H9 (cell line): Measurements from ENCODE around the gene LRCH1. TPM values are rescaled to one million over a fixed set of nuclear protein-coding genes. Genes with fewer than 3 reads are reported as not detected.

Source experiments
- DNase-seq: peaks from one replicate; pipeline ENCODE4 v3.0.0-alpha.2; 2017
- H2AFZ ChIP-seq: one replicate; pipeline ENCODE4 v1.6.1; 2013; ENCODE audit warnings: mild to moderate bottlenecking, low read length, control low read depth, moderate library complexity
- H2AK5ac ChIP-seq: 2 replicates; pipeline ENCODE4 v1.6.1; 2013; ENCODE audit warnings: low read length, control low read depth, mixed read lengths; ENCODE audit not compliant: insufficient read length
- H2BK120ac ChIP-seq: one replicate; pipeline ENCODE4 v1.6.1; 2013; ENCODE audit warnings: low read depth, mild to moderate bottlenecking, low read length, control low read depth, inconsistent platforms; ENCODE audit not compliant: poor library complexity, severe bottlenecking
- H2BK12ac ChIP-seq: 2 replicates; pipeline ENCODE4 v1.6.1; 2013; ENCODE audit warnings: low read length, control low read depth, mixed read lengths, low read depth; ENCODE audit not compliant: insufficient read length
- H2BK15ac ChIP-seq: 2 replicates; pipeline ENCODE4 v1.6.1; 2013; ENCODE audit warnings: low read depth, low read length, control low read depth
- H2BK20ac ChIP-seq: one replicate; pipeline ENCODE4 v1.6.1; 2013; ENCODE audit warnings: low read depth, mild to moderate bottlenecking, low read length, control low read depth, inconsistent platforms; ENCODE audit not compliant: poor library complexity, severe bottlenecking
- H2BK5ac ChIP-seq: 2 replicates; pipeline ENCODE4 v1.6.1; 2013; ENCODE audit warnings: low read length, control low read depth, mixed read lengths; ENCODE audit not compliant: insufficient read length
- H3K14ac ChIP-seq: 2 replicates; pipeline ENCODE4 v1.6.1; 2013; ENCODE audit warnings: low read length, control low read depth; ENCODE audit not compliant: insufficient read depth
- H3K18ac ChIP-seq: 2 replicates; pipeline ENCODE4 v1.6.1; 2013; ENCODE audit warnings: low read depth, mild to moderate bottlenecking, mixed read lengths, low read length, control low read depth; ENCODE audit not compliant: insufficient read length
- H3K23ac ChIP-seq: 2 replicates; pipeline ENCODE4 v1.6.1; 2013; ENCODE audit warnings: low read length, control low read depth, mixed read lengths, low read depth; ENCODE audit not compliant: insufficient read length
- H3K23me2 ChIP-seq: 2 replicates; pipeline ENCODE4 v1.6.1; 2013; ENCODE audit warnings: low read depth, mild to moderate bottlenecking, mixed read lengths, low read length, control low read depth; ENCODE audit not compliant: insufficient read length, poor library complexity, severe bottlenecking
- H3K27ac ChIP-seq: 2 replicates; pipeline ENCODE4 v1.5.1; 2013; ENCODE audit warnings: low read length, control low read depth, mixed read lengths, low read depth; ENCODE audit not compliant: insufficient read length
- H3K27me3 ChIP-seq: 2 replicates; pipeline ENCODE4 v1.6.1; 2013; ENCODE audit warnings: low read length, control low read depth, inconsistent platforms; ENCODE audit not compliant: insufficient read depth
- H3K4ac ChIP-seq: 2 replicates; pipeline ENCODE4 v1.6.1; 2013; ENCODE audit warnings: low read depth, mild to moderate bottlenecking, control low read depth, inconsistent platforms, low read length, moderate library complexity
- H3K4me1 ChIP-seq: 2 replicates; pipeline ENCODE4 v1.6.1; 2013; ENCODE audit warnings: low read length, control low read depth, inconsistent platforms; ENCODE audit not compliant: insufficient read depth
- H3K4me2 ChIP-seq: 2 replicates; pipeline ENCODE4 v1.6.1; 2013; ENCODE audit warnings: low read length, control low read depth, mixed read lengths; ENCODE audit not compliant: insufficient read length, insufficient read depth
- H3K56ac ChIP-seq: 2 replicates; pipeline ENCODE4 v1.6.1; 2013; ENCODE audit warnings: low read depth, mild to moderate bottlenecking, mixed read lengths, low read length, control low read depth; ENCODE audit not compliant: insufficient read length
- H3K79me1 ChIP-seq: 2 replicates; pipeline ENCODE4 v1.6.1; 2013; ENCODE audit warnings: low read depth, mild to moderate bottlenecking, moderate library complexity, low read length, control low read depth, inconsistent platforms; ENCODE audit not compliant: insufficient read depth, poor library complexity, severe bottlenecking
- H3K79me2 ChIP-seq: 2 replicates; pipeline ENCODE4 v1.6.1; 2013; ENCODE audit warnings: low read length, control low read depth, inconsistent platforms; ENCODE audit not compliant: insufficient read depth
- H3K9ac ChIP-seq: 2 replicates; pipeline ENCODE4 v1.6.1; 2013; ENCODE audit warnings: low read length, control low read depth, mixed read lengths; ENCODE audit not compliant: insufficient read length; ENCODE audit errors: extremely low read depth
- H3K9me3 ChIP-seq: one replicate; pipeline ENCODE4 v1.6.1; 2013; ENCODE audit warnings: low read depth, low read length, inconsistent platforms; ENCODE audit not compliant: control insufficient read depth
- H3T11ph ChIP-seq: one replicate; pipeline ENCODE4 v1.6.1; 2013; ENCODE audit warnings: mild to moderate bottlenecking, low read length, control low read depth, inconsistent platforms
- H4K20me1 ChIP-seq: one replicate; pipeline ENCODE4 v1.6.1; 2013; ENCODE audit not compliant: control insufficient read depth, insufficient read length, insufficient read depth
- H4K5ac ChIP-seq: 2 replicates; pipeline ENCODE4 v1.6.1; 2013; ENCODE audit warnings: low read depth, mild to moderate bottlenecking, mixed read lengths, low read length, control low read depth; ENCODE audit not compliant: insufficient read length
- H4K8ac ChIP-seq: replicated peaks from 2 replicates; pipeline ENCODE4 v1.6.1; 2013; ENCODE audit warnings: low read length, control low read depth, mixed read lengths, low read depth; ENCODE audit not compliant: insufficient read length
- H4K91ac ChIP-seq: 2 replicates; pipeline ENCODE4 v1.6.1; 2013; ENCODE audit warnings: low read depth, mild to moderate bottlenecking, moderate library complexity, mixed read lengths, low read length, control low read depth; ENCODE audit not compliant: insufficient read length
- H3K27ac Mint-ChIP-seq, 3 experiments: 2 replicates in 2 of 3; 3 replicates in 1 of 3; pipeline ENCODE4 v1.8.0; 2020 to 2021; ENCODE audit warnings: mixed read lengths in 3 of 3, mild to moderate bottlenecking in 1 of 3, moderate library complexity in 1 of 3
- H3K27me3 Mint-ChIP-seq: 2 replicates; pipeline ENCODE4 v1.8.0; 2021; ENCODE audit warnings: low read depth, mild to moderate bottlenecking, moderate library complexity, mixed read lengths
- H3K36me3 Mint-ChIP-seq, 3 experiments: 2 replicates in 2 of 3; 3 replicates in 1 of 3; pipeline ENCODE4 v1.8.0; 2020 to 2021; ENCODE audit warnings: low read depth in 3 of 3, mixed read lengths in 3 of 3; ENCODE audit not compliant: insufficient read depth in 1 of 3
- H3K4me1 Mint-ChIP-seq, 2 experiments: 2 replicates each; pipeline ENCODE4 v1.8.0; 2020; ENCODE audit warnings: mixed read lengths in 2 of 2
- H3K4me3 Mint-ChIP-seq, 2 experiments: 2 replicates in 1 of 2; 3 replicates in 1 of 2; pipeline ENCODE4 v1.8.0; 2020 to 2021; ENCODE audit warnings: mild to moderate bottlenecking in 2 of 2, mixed read lengths in 2 of 2, moderate library complexity in 1 of 2
- H3K9me3 Mint-ChIP-seq, 2 experiments: 2 replicates in 1 of 2; 3 replicates in 1 of 2; pipeline ENCODE4 v1.8.0; 2020; ENCODE audit warnings: mild to moderate bottlenecking in 2 of 2, mixed read lengths in 2 of 2, moderate library complexity in 1 of 2
- WGBS: extraction: QIAGEN DNeasy Blood & Tissue Kit; methylation state at CpG from one replicate; pipeline ENCODE4 v1.1.7; 2013; ENCODE audit warnings: missing lambda C conversion rate, low lambda C conversion rate, mixed read lengths; ENCODE audit not compliant: insufficient read length; ENCODE audit errors: extremely low coverage; 5-methylcytosine and 5-hydroxymethylcytosine counted together
- total RNA-seq: library from RNA; stranded (reverse); gene quantifications from 2 replicates; pipeline ENCODE4 v1.2.1, GENCODE V29; 2021
- TF ChIP-seq, protein P1 (sequence below): fragments of 200-600 bp; sonication (generic); conservative IDR thresholded peaks from 3 replicates; pipeline ENCODE4 v1.8.0; 2021; ENCODE audit warnings: antibody characterized with exemption, mild to moderate bottlenecking

LRCH1 gene
- total RNA-seq, 1 experiment from 2014 or later, result 8.0 TPM

DNA sequence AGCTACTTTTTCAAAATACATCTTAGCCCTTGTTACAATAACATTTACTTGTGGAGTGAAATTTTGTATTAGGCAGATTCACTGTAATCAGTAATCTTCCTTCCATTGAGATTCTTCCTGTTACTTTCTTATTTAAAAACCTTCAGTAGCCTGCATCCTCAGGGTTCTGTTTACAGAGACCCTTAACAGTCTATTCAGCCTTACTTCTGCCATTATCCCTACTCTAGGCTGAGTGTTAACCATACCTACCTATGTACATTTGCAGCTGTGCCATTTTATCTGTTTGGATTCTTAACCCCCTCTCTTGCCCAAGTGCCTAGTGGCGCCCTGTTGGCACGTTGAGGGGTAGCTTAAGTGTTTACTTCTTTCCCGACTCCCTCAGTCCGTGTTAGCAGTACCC is 71.9 kb downstream of the LRCH1 start:
- H3K9ac ChIP-seq, result no peak overlapping the region
- no peaks in the 10 kb centered on the region for H4K20me1 ChIP-seq
- no peak overlapping the region for H3K56ac ChIP-seq
- no peak overlapping the region for H2BK15ac ChIP-seq
- H4K5ac ChIP-seq, result no peak overlapping the region
- no peak overlapping the region for H4K91ac ChIP-seq
- H3K18ac ChIP-seq, result no peak overlapping the region
- H3K27ac ChIP-seq, result no peak overlapping the region
- H3T11ph ChIP-seq, result no peak overlapping the region
- H3K4ac ChIP-seq, result no peak overlapping the region
- Mint-ChIP-seq H3K27ac (peak overlapping the region in 1 of 3 experiments; percentile 85; a peak in 2 of 7 replicates), H3K27me3 (no peaks in the 10 kb centered on the region), H3K4me1 (peaks cover 51 to 56% of the 10 kb centered on the region in 2 experiments), H3K4me3 (no peak overlapping the region; a peak in 1 of 5 replicates), H3K9me3 (no peaks in the 10 kb centered on the region), H3K36me3 (no peaks in the 10 kb centered on the region; a peak in 1 of 7 replicates)
- no peaks in the 10 kb centered on the region for H3K9me3 ChIP-seq
- DNase-seq, result no peak
- no peak overlapping the region for H2BK20ac ChIP-seq
- no peak overlapping the region for H2BK5ac ChIP-seq
- no peak overlapping the region for H2BK12ac ChIP-seq
- no peak overlapping the region for H3K23ac ChIP-seq
- peaks cover 19% of the 10 kb centered on the region for H3K4me1 ChIP-seq
- H4K8ac ChIP-seq, result no peak overlapping the region
- WGBS, result no CpG with 5 or more reads among the region's 4 CpGs
- H3K4me2 ChIP-seq, result peak overlapping the region; percentile 45
- no peak overlapping the region for H3K14ac ChIP-seq
- no peaks in the 10 kb centered on the region for H3K27me3 ChIP-seq
- H3K79me2 ChIP-seq, result peaks cover 8% of the 10 kb centered on the region; the same call in 1 of the 2 replicates
- H3K23me2 ChIP-seq, result no peaks in the 10 kb centered on the region
- H2AFZ ChIP-seq, result no peak overlapping the region
- H2AK5ac ChIP-seq, result no peak overlapping the region
- peaks cover 10% of the 10 kb centered on the region for H3K79me1 ChIP-seq
- TF ChIP-seq, protein P1, sequence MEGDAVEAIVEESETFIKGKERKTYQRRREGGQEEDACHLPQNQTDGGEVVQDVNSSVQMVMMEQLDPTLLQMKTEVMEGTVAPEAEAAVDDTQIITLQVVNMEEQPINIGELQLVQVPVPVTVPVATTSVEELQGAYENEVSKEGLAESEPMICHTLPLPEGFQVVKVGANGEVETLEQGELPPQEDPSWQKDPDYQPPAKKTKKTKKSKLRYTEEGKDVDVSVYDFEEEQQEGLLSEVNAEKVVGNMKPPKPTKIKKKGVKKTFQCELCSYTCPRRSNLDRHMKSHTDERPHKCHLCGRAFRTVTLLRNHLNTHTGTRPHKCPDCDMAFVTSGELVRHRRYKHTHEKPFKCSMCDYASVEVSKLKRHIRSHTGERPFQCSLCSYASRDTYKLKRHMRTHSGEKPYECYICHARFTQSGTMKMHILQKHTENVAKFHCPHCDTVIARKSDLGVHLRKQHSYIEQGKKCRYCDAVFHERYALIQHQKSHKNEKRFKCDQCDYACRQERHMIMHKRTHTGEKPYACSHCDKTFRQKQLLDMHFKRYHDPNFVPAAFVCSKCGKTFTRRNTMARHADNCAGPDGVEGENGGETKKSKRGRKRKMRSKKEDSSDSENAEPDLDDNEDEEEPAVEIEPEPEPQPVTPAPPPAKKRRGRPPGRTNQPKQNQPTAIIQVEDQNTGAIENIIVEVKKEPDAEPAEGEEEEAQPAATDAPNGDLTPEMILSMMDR, result no peak
- peak overlapping the region; percentile 19 for H2BK120ac ChIP-seq
